H1 (cell line): ENCODE measurements around the gene NPM1. TPM values are rescaled to one million over a fixed set of nuclear protein-coding genes. Genes with fewer than 3 reads are reported as not detected.
A peak's percentile ranks its signal among the peaks of the same experiment; 100 is the strongest.

ENCODE experiments used
- CTCF ChIA-PET: fragments of 300-600 bp; sonication (Branson Sonifier 250); formaldehyde crosslinking; loops from one replicate; lab custom pipeline; 2021; ENCODE audit not compliant: partially characterized antibody; lab: Charles Lee
- POLR2A ChIA-PET: fragments of 300-600 bp; sonication (Branson Sonifier 250); formaldehyde crosslinking; loops from one replicate; lab custom pipeline; 2021; ENCODE audit warnings: inconsistent platforms; ENCODE audit not compliant: partially characterized antibody; lab: Charles Lee
- DNase-seq, 2 experiments: peaks; one replicate each; pipeline versions ENCODE4 v3.0.0 to v3.0.0-alpha.2; 2010 to 2022; ENCODE audit warnings: low spot score in 2 of 2, low read depth in 1 of 2, mixed read lengths in 1 of 2
- FAIRE-seq: peaks from 2 replicates; lab custom pipeline; 2011; peaks lifted over from hg19 to GRCh38; lab: Jason Lieb, UNC
- H2AFZ ChIP-seq: 2 replicates; pipeline ENCODE4 v1.8.1; 2012; ENCODE audit warnings: low read length, inconsistent platforms
- H2AK5ac ChIP-seq: 2 replicates; pipeline ENCODE4 v1.6.1; 2013; ENCODE audit warnings: low read depth, low read length
- H2BK120ac ChIP-seq: replicated peaks from 2 replicates; pipeline ENCODE3; 2013; ENCODE audit warnings: low read depth, low read length, inconsistent platforms
- H2BK12ac ChIP-seq: 2 replicates; pipeline ENCODE4 v1.6.1; 2013; ENCODE audit warnings: low read depth, low read length
- H2BK15ac ChIP-seq: 2 replicates; pipeline ENCODE4 v1.6.1; 2013; ENCODE audit warnings: low read length
- H2BK20ac ChIP-seq: 2 replicates; pipeline ENCODE4 v1.6.1; 2013; ENCODE audit warnings: low read length
- H2BK5ac ChIP-seq: 2 replicates; pipeline ENCODE4 v1.6.1; 2013; ENCODE audit warnings: low read depth, low read length
- H3K14ac ChIP-seq: 2 replicates; pipeline ENCODE4 v1.6.1; 2013; ENCODE audit warnings: inconsistent platforms; ENCODE audit not compliant: insufficient read length
- H3K18ac ChIP-seq: 2 replicates; pipeline ENCODE4 v1.6.1; 2013; ENCODE audit warnings: low read length; ENCODE audit errors: extremely low read depth
- H3K23ac ChIP-seq: 2 replicates; pipeline ENCODE4 v1.6.1; 2013; ENCODE audit warnings: inconsistent platforms; ENCODE audit not compliant: insufficient read length
- H3K23me2 ChIP-seq: 2 replicates; pipeline ENCODE4 v1.6.1; 2013; ENCODE audit warnings: low read depth, low read length
- H3K27ac ChIP-seq: 2 replicates; pipeline ENCODE4 v1.6.1; 2011; ENCODE audit warnings: low read depth, low read length, inconsistent platforms
- H3K27me3 ChIP-seq, 4 experiments: replicated peaks in 1 of 4; 1 replicate in 1 of 4; 2 replicates in 3 of 4; pipeline versions ENCODE4 v1.6.1 to v1.8.1; 2011 to 2013; ENCODE audit warnings: low read length in 3 of 4, mild to moderate bottlenecking in 3 of 4, inconsistent platforms in 2 of 4, mixed read lengths in 2 of 4, moderate library complexity in 1 of 4; ENCODE audit not compliant: control insufficient read depth in 3 of 4, insufficient read depth in 3 of 4; ENCODE audit errors: extremely low read depth in 1 of 4
- H3K36me3 ChIP-seq, 4 experiments: 2 replicates each; pipeline versions ENCODE4 v1.6.1 to v1.8.1; 2011 to 2013; ENCODE audit warnings: mild to moderate bottlenecking in 4 of 4, low read length in 3 of 4, moderate library complexity in 2 of 4, control low read depth in 1 of 4, inconsistent platforms in 1 of 4; ENCODE audit not compliant: insufficient read depth in 4 of 4, control insufficient read depth in 2 of 4
- H3K4ac ChIP-seq: replicated peaks from 2 replicates; pipeline ENCODE3; 2013; ENCODE audit warnings: low read length, low read depth, mixed read lengths, inconsistent platforms; ENCODE audit not compliant: insufficient read length
- H3K4me1 ChIP-seq, 4 experiments: replicated peaks in 1 of 4; 1 replicate in 1 of 4; 2 replicates in 3 of 4; pipeline versions ENCODE4 v1.6.1 to v1.8.1; 2011 to 2013; ENCODE audit warnings: low read length in 3 of 4, inconsistent platforms in 2 of 4, mixed read lengths in 1 of 4; ENCODE audit not compliant: insufficient read depth in 4 of 4, control insufficient read depth in 3 of 4
- H3K4me2 ChIP-seq, 2 experiments: 2 replicates each; pipeline versions ENCODE4 v1.6.1 to v1.8.1; 2011 to 2013; ENCODE audit warnings: low read depth in 2 of 2, low read length in 2 of 2, control low read depth in 1 of 2, inconsistent platforms in 1 of 2, mild to moderate bottlenecking in 1 of 2; ENCODE audit not compliant: insufficient read depth in 1 of 2
- H3K4me3 ChIP-seq, 4 experiments: fragments of 200-600, 300-600 bp in 1 of 4; sonication (generic), shearing (Covaris generic), sonication (Bioruptor Twin) in 1 of 4; 2 replicates each; pipeline versions ENCODE4 v1.5.1 to v1.8.1; 2011 to 2016; ENCODE audit warnings: low read length in 4 of 4, low read depth in 3 of 4, control low read depth in 2 of 4, inconsistent platforms in 2 of 4, mild to moderate bottlenecking in 2 of 4, mixed read lengths in 1 of 4, moderate library complexity in 1 of 4; ENCODE audit not compliant: insufficient read depth in 2 of 4; ENCODE audit errors: extremely low read depth in 1 of 4
- H3K56ac ChIP-seq: replicated peaks from 2 replicates; pipeline ENCODE3; 2013; ENCODE audit warnings: low read depth, mild to moderate bottlenecking, mixed read lengths, low read length, inconsistent platforms; ENCODE audit not compliant: insufficient read length
- H3K79me1 ChIP-seq: 2 replicates; pipeline ENCODE4 v1.6.1; 2013; ENCODE audit warnings: low read depth, low read length, control low read depth
- H3K79me2 ChIP-seq, 2 experiments: 2 replicates each; pipeline versions ENCODE4 v1.6.1 to v1.8.1; 2012 to 2013; ENCODE audit warnings: low read length in 2 of 2, mild to moderate bottlenecking in 2 of 2, inconsistent platforms in 1 of 2; ENCODE audit not compliant: insufficient read depth in 2 of 2, control insufficient read depth in 1 of 2
- H3K9ac ChIP-seq, 4 experiments: replicated peaks in 1 of 4; 1 replicate in 1 of 4; 2 replicates in 3 of 4; pipeline versions ENCODE4 v1.6.1 to v1.8.1; 2011 to 2013; ENCODE audit warnings: low read depth in 3 of 4, low read length in 3 of 4, control low read depth in 2 of 4, mild to moderate bottlenecking in 2 of 4, moderate library complexity in 2 of 4, inconsistent platforms in 1 of 4; ENCODE audit errors: extremely low read depth in 1 of 4
- H3K9me3 ChIP-seq, 2 experiments: 2 replicates each; pipeline versions ENCODE4 v1.6.1 to v1.8.1; 2012 to 2013; ENCODE audit warnings: mild to moderate bottlenecking in 2 of 2, moderate library complexity in 2 of 2, control low read depth in 1 of 2, inconsistent platforms in 1 of 2, low read depth in 1 of 2, low read length in 1 of 2, mixed read lengths in 1 of 2; ENCODE audit not compliant: insufficient read depth in 2 of 2
- H4K20me1 ChIP-seq, 2 experiments: replicated peaks in 1 of 2; 2 replicates each; pipeline versions ENCODE3 to v1.8.1; 2011 to 2013; ENCODE audit warnings: inconsistent platforms in 2 of 2, low read length in 2 of 2, mild to moderate bottlenecking in 1 of 2; ENCODE audit not compliant: insufficient read depth in 2 of 2, control insufficient read depth in 1 of 2
- H4K5ac ChIP-seq: 2 replicates; pipeline ENCODE4 v1.6.1; 2013; ENCODE audit warnings: low read length, low read depth, mixed read lengths, inconsistent platforms; ENCODE audit not compliant: insufficient read length
- H4K8ac ChIP-seq: 2 replicates; pipeline ENCODE4 v1.8.0; 2013; ENCODE audit warnings: mild to moderate bottlenecking, moderate library complexity, low read length, inconsistent platforms; ENCODE audit not compliant: insufficient read depth; ENCODE audit errors: extremely low read depth
- H4K91ac ChIP-seq: replicated peaks from 2 replicates; pipeline ENCODE3; 2013; ENCODE audit warnings: low read length, mixed read lengths, inconsistent platforms; ENCODE audit not compliant: insufficient read length
- ATF3 ChIP-seq: IDR thresholded peaks from 2 replicates; pipeline ENCODE4 v1.6.1; 2011; ENCODE audit warnings: low read depth, mild to moderate bottlenecking, low read length; ENCODE audit not compliant: insufficient read depth
- KDM5A ChIP-seq: fragments of 200-600 bp; IDR thresholded peaks from 2 replicates; pipeline ENCODE4 v1.7.1; 2012; ENCODE audit warnings: mild to moderate bottlenecking, low read length, inconsistent platforms, mixed read lengths
- POLR2A ChIP-seq, 2 experiments: IDR thresholded peaks; 1 replicate in 1 of 2; 2 replicates in 1 of 2; pipeline ENCODE4 v1.6.1; 2011; ENCODE audit warnings: low read depth in 2 of 2, low read length in 2 of 2, mild to moderate bottlenecking in 2 of 2; ENCODE audit errors: control extremely low read depth in 1 of 2
- POLR2AphosphoS5 ChIP-seq: IDR thresholded peaks from 2 replicates; pipeline ENCODE4 v1.6.1; 2011; ENCODE audit warnings: low read depth, low read length
- SIN3A ChIP-seq, 2 experiments: IDR thresholded peaks in 1 of 2; conservative IDR thresholded peaks in 1 of 2; 2 replicates each; pipeline ENCODE4 v1.6.1; 2011 to 2012; ENCODE audit warnings: low read length in 2 of 2, improper control_type of control experiment in 1 of 2, low read depth in 1 of 2, mild to moderate bottlenecking in 1 of 2
- WGBS, 2 experiments: shearing (Covaris generic) in 1 of 2; methylation state at CpG; one replicate each; pipeline versions ENCODE4 v1.1.6 to v1.1.7; 2013 to 2015; ENCODE audit warnings: low lambda C conversion rate in 2 of 2, mixed read lengths in 2 of 2, inconsistent platforms in 1 of 2, low coverage in 1 of 2, missing lambda C conversion rate in 1 of 2; ENCODE audit not compliant: insufficient replicate concordance in 2 of 2, insufficient coverage in 1 of 2, insufficient read length in 1 of 2; ENCODE audit errors: extremely low coverage in 1 of 2, missing lambda C conversion rate in 1 of 2; 5-methylcytosine and 5-hydroxymethylcytosine counted together
- polyA plus RNA-seq, 7 experiments: library from polyadenylated mRNA; depleted of rRNA in 3 of 7; stranded (reverse) in 5 of 7; unstranded in 2 of 7; fragments of >200 nt in 5 of 7; fragments of 200-250 nt in 2 of 7; gene quantifications; 1 replicate in 5 of 7; 2 replicates in 1 of 7; 4 replicates in 1 of 7; pipeline versions ENCODE4 v1.2.1 to v1.2.3, GENCODE V29; 2011 to 2013; ENCODE audit warnings: missing spikeins in 2 of 7, mixed read lengths in 2 of 7
- total RNA-seq: library from RNA; stranded (reverse); fragmentation: NEBNext Ultra II Directional; extraction: Animal tissue kit (Norgen Biotek cat#: 25700); gene quantifications from 2 replicates; pipeline ENCODE4 v1.2.1, GENCODE V29; 2021

Gene NPM1
- total and polyA plus RNA-seq, 2 of the 8 experiments (the other 6 are each of a cell fraction or from before 2014, with no cell fraction given) = 2,182 to 4,042 TPM

- POLR2A ChIA-PET = interaction anchor here (0.9 to 12.5 kb wide), 4 partner anchors 9 to 42 kb away, joined by 3 to 626 read pairs (median 4); partner anchors contain the start of genes FGF18 and NPM1
- Histone ChIP-seq H4K5ac (no peak overlapping the region), H2BK15ac (no peak overlapping the region), H3K36me3 (peaks cover 37 to 88% (median 77%) of the 10 kb centered on the region in 4 experiments), H3K23ac (no peak overlapping the region), H3K27me3 (no peaks in the 10 kb centered on the region), H2AK5ac (no peak overlapping the region), H2AFZ (no peak overlapping the region), H2BK12ac (no peak overlapping the region), H3K14ac (no peak overlapping the region), H4K8ac (no peak overlapping the region), H3K4ac (no peak overlapping the region), H3K4me3 (no peak overlapping the region), H3K9ac (no peak overlapping the region), H3K56ac (no peak overlapping the region), H2BK5ac (no peak overlapping the region), H3K9me3 (no peaks in the 10 kb centered on the region), H3K27ac (no peak overlapping the region), H3K79me1 (no peaks in the 10 kb centered on the region; the same call in 1 of the 2 replicates), H3K4me1 (no peaks in the 10 kb centered on the region), H3K23me2 (no peaks in the 10 kb centered on the region), H4K20me1 (peaks cover 29 to 35% of the 10 kb centered on the region in 2 experiments), H4K91ac (no peak overlapping the region), H3K4me2 (no peak overlapping the region), H2BK20ac (no peak overlapping the region), H3K18ac (no peak overlapping the region), H3K79me2 (peaks cover 0 to 68% of the 10 kb centered on the region in 2 experiments; a peak in 2 of 4 replicates), H2BK120ac (no peak overlapping the region)
- DNase-seq (no peak), FAIRE-seq (no peak)
- CTCF ChIA-PET = interaction anchor here (1.4 kb wide), 2 partner anchors 11 kb away, joined by 3 read pairs; no protein-coding TSS in a partner anchor
- WGBS, 2 experiments = 89% methylated on average over 8 of the region's 8 CpGs; no CpG with 5 or more reads in 1 of the 2 experiments
- TF ChIP-seq POLR2AphosphoS5 = peak; percentile 57
- no peak for TF ChIP-seq SIN3A (conservative IDR thresholded peaks at IDR 0.05 in 1 of 2, IDR thresholded peaks at IDR 0.05 in 1 of 2; ENCODE audit: low read depth in 1 of 2, low read length in 2 of 2)
- TF ChIP-seq POLR2A (IDR thresholded peaks at IDR 0.05; ENCODE audit: control extremely low read depth in 1 of 2, low read depth in 2 of 2, low read length in 2 of 2) = peak in 1 of 2 experiments; percentile 55; a peak in 2 of 3 replicates
- TF ChIP-seq ATF3 = no peak
- no peak for TF ChIP-seq KDM5A
Measured at GRCh38 chr5:171409164-171410136, 21.8 kb downstream of the NPM1 start.
